ENCODE measurements around the gene DBH. TPM values are rescaled to one million over a fixed set of nuclear protein-coding genes. Genes with fewer than 3 reads are reported as not detected.

The DBH gene
- total and polyA plus RNA-seq, 10 of the 15 experiments (the other 5 are each of a cell fraction or from before 2014, with no cell fraction given) = not detected

DNA sequence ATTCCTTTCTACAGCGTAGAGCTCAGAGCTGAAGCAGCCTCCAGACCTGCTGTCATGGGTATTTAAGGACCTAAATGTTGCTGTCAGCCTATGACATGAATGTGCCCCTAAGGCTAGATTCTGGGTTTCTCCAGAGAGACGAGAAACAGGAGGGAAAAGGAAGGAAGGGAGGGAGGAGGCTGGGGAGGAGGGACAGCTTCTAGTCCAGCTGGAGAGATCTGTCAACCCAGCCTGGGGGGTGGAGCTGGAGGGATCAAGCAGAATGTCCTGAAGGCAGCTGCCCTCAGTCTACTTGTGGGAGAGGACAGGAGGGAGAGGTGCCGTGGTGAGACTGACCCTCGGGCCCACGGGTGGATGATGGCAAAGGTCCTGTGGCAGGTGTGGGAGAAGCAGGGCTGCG, 1.1 kb upstream of the DBH start:
- Histone ChIP-seq H3K79me2 (ENCODE audit: control insufficient read depth, insufficient read depth, low read length) (no peaks in the 10 kb centered on the region), H3K4me3 (no peak overlapping the region), H3K36me3 (ENCODE audit: control insufficient read depth in 2 of 2, insufficient read depth in 2 of 2, low read length in 1 of 2) (no peaks in the 10 kb centered on the region), H3K27me3 (replicated peaks in 1 of 2; ENCODE audit: control insufficient read depth in 2 of 2, insufficient read depth in 2 of 2, low read length in 1 of 2) (peaks cover 0 to 7% of the 10 kb centered on the region in 2 experiments; a peak in 3 of 4 replicates), H2AFZ (ENCODE audit: control insufficient read depth, low read depth, low read length) (no peak overlapping the region), H3K4me2 (ENCODE audit: control insufficient read depth, insufficient read depth) (no peak overlapping the region), H3K9me3 (replicated peaks; ENCODE audit: control insufficient read depth, insufficient read depth, low read length) (no peaks in the 10 kb centered on the region), H4K20me1 (ENCODE audit: control insufficient read depth, insufficient read depth) (no peaks in the 10 kb centered on the region), H3K9ac (ENCODE audit: control insufficient read depth, insufficient read depth, low read length) (no peak overlapping the region), H3K27ac (ENCODE audit: control insufficient read depth, insufficient read depth) (no peak overlapping the region), H3K4me1 (ENCODE audit: control insufficient read depth, insufficient read depth, low read length) (no peaks in the 10 kb centered on the region)
- intact Hi-C loops (cut with micrococcal nuclease; ENCODE audit: unreplicated experiment) (no loop called here), in situ Hi-C loops (cut with MboI) (no loop called here)
- no peak for ATAC-seq
- TF ChIP-seq, protein P1, sequence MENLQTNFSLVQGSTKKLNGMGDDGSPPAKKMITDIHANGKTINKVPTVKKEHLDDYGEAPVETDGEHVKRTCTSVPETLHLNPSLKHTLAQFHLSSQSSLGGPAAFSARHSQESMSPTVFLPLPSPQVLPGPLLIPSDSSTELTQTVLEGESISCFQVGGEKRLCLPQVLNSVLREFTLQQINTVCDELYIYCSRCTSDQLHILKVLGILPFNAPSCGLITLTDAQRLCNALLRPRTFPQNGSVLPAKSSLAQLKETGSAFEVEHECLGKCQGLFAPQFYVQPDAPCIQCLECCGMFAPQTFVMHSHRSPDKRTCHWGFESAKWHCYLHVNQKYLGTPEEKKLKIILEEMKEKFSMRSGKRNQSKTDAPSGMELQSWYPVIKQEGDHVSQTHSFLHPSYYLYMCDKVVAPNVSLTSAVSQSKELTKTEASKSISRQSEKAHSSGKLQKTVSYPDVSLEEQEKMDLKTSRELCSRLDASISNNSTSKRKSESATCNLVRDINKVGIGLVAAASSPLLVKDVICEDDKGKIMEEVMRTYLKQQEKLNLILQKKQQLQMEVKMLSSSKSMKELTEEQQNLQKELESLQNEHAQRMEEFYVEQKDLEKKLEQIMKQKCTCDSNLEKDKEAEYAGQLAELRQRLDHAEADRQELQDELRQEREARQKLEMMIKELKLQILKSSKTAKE (IDR thresholded peaks at IDR 0.05; ENCODE audit: low read depth, poor library complexity, severe bottlenecking) = no peak
- TF ChIP-seq E2F8 (IDR thresholded peaks at IDR 0.05; ENCODE audit: low read depth, partially characterized antibody) (no peak), MAX (IDR thresholded peaks at IDR 0.05; ENCODE audit: low read depth, low read length) (no peak)
- TF ChIP-seq, protein P2, sequence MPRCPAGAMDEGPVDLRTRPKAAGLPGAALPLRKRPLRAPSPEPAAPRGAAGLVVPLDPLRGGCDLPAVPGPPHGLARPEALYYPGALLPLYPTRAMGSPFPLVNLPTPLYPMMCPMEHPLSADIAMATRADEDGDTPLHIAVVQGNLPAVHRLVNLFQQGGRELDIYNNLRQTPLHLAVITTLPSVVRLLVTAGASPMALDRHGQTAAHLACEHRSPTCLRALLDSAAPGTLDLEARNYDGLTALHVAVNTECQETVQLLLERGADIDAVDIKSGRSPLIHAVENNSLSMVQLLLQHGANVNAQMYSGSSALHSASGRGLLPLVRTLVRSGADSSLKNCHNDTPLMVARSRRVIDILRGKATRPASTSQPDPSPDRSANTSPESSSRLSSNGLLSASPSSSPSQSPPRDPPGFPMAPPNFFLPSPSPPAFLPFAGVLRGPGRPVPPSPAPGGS (IDR thresholded peaks at IDR 0.05; ENCODE audit: borderline replicate concordance, insufficient read depth, low read depth, low read length, poor library complexity, severe bottlenecking) = no peak
- DNase-seq (ENCODE audit: low read depth, low spot score) = no peak
- 0% methylated on average over 6 of the region's 6 CpGs for WGBS (ENCODE audit: insufficient coverage, insufficient replicate concordance, low lambda C conversion rate, missing lambda C conversion rate)
- SMC1A ChIA-PET (ENCODE audit: uncharacterized antibody, unreplicated experiment) = no interaction called here
- POLR2A ChIA-PET = no interaction called here
- RAD21 ChIA-PET (ENCODE audit: unreplicated experiment) = no interaction called here
- FAIRE-seq = no peak
- CTCF ChIA-PET = no interaction called here
- BruUV-seq (replicated peaks) = no TSS peak
